Keratinocyte (primary cell): ENCODE data around the gene BASP1. TPM values are rescaled to one million over a fixed set of nuclear protein-coding genes. Genes with fewer than 3 reads are reported as not detected.

Source experiments
- DNase-seq: peaks from one replicate; pipeline ENCODE4 v3.0.0-alpha.2; 2011; ENCODE audit warnings: low read depth, missing footprints, low spot score
- FAIRE-seq: peaks from 2 replicates; lab custom pipeline; 2011; peaks lifted over from hg19 to GRCh38; lab: Jason Lieb, UNC
- H2AFZ ChIP-seq: 2 replicates; pipeline ENCODE4 v1.6.0; 2012; ENCODE audit warnings: low read length, control low read depth, inconsistent platforms; ENCODE audit not compliant: control insufficient read depth
- H3K27ac ChIP-seq: 2 replicates; pipeline ENCODE4 v1.5.1; 2011; ENCODE audit warnings: low read length; ENCODE audit not compliant: control insufficient read depth, insufficient read depth
- H3K27me3 ChIP-seq: 3 replicates; pipeline ENCODE4 v1.6.0; 2011; ENCODE audit warnings: low read length; ENCODE audit not compliant: control insufficient read depth, insufficient read depth; ENCODE audit errors: extremely low read depth
- H3K36me3 ChIP-seq, 2 experiments: 2 replicates in 1 of 2; 3 replicates in 1 of 2; pipeline ENCODE4 v1.5.1; 2011; ENCODE audit warnings: low read length in 2 of 2, mild to moderate bottlenecking in 1 of 2; ENCODE audit not compliant: control insufficient read depth in 2 of 2, insufficient read depth in 2 of 2; ENCODE audit errors: extremely low read depth in 1 of 2
- H3K4me1 ChIP-seq: 3 replicates; pipeline ENCODE4 v1.5.1; 2011; ENCODE audit warnings: low read length; ENCODE audit not compliant: control insufficient read depth, insufficient read depth; ENCODE audit errors: extremely low read depth
- H3K4me2 ChIP-seq: 3 replicates; pipeline ENCODE4 v1.6.0; 2011; ENCODE audit warnings: low read depth, low read length; ENCODE audit not compliant: control insufficient read depth, insufficient read depth; ENCODE audit errors: extremely low read depth
- H3K4me3 ChIP-seq, 3 experiments: fragments of 200-600 bp in 1 of 3; sonication (generic) in 1 of 3; 2 replicates in 2 of 3; 3 replicates in 1 of 3; pipeline ENCODE4 v1.5.1; 2011 to 2016; ENCODE audit warnings: low read length in 3 of 3, mild to moderate bottlenecking in 3 of 3, control low read depth in 2 of 3, inconsistent platforms in 1 of 3, low read depth in 1 of 3, mixed read lengths in 1 of 3, mixed run types in 1 of 3, moderate library complexity in 1 of 3; ENCODE audit not compliant: control insufficient read depth in 2 of 3, insufficient read depth in 2 of 3; ENCODE audit errors: extremely low read depth in 1 of 3
- H3K79me2 ChIP-seq: 2 replicates; pipeline ENCODE4 v1.6.0; 2012; ENCODE audit warnings: low read length; ENCODE audit not compliant: control insufficient read depth, insufficient read depth
- H3K9ac ChIP-seq: 3 replicates; pipeline ENCODE4 v1.6.0; 2011; ENCODE audit warnings: low read length; ENCODE audit not compliant: control insufficient read depth, insufficient read depth; ENCODE audit errors: extremely low read depth
- H3K9me1 ChIP-seq: 3 replicates; pipeline ENCODE4 v1.6.0; 2011; ENCODE audit warnings: low read length; ENCODE audit not compliant: control insufficient read depth, insufficient read depth; ENCODE audit errors: extremely low read depth
- H3K9me3 ChIP-seq: 2 replicates; pipeline ENCODE4 v1.5.1; 2012; ENCODE audit warnings: low read depth, low read length; ENCODE audit not compliant: control insufficient read depth
- H4K20me1 ChIP-seq: 3 replicates; pipeline ENCODE4 v1.6.0; 2011; ENCODE audit warnings: low read length; ENCODE audit not compliant: control insufficient read depth, insufficient read depth; ENCODE audit errors: extremely low read depth
- EZH2 ChIP-seq: IDR thresholded peaks from one replicate; pipeline ENCODE4 v1.6.1; 2012; ENCODE audit warnings: inconsistent platforms, mild to moderate bottlenecking, low read length, moderate library complexity
- dilution Hi-C: fragments of 300-500 bp; cut with MboI; formaldehyde crosslinking; loops from one replicate; pipeline ENCODE4 v1.7.0; 2020; ENCODE audit warnings: low sequenced_read_pairs; ENCODE audit not compliant: extremely low pct_ligation_motif_present
- polyA plus RNA-seq, 5 experiments: library from polyadenylated mRNA; depleted of rRNA in 3 of 5; stranded (reverse) in 3 of 5; stranded (forward) in 1 of 5; unstranded in 1 of 5; fragments of >200 nt; gene quantifications; 1 replicate in 1 of 5; 2 replicates in 3 of 5; 3 replicates in 1 of 5; pipeline versions ENCODE4 v1.2.1 to v1.2.3, GENCODE V29; 2011 to 2012; ENCODE audit warnings: missing spikeins in 2 of 5, low read depth in 1 of 5, low replicate concordance in 1 of 5
- small RNA-seq, 3 experiments: library from RNA; depleted of rRNA; stranded (forward); fragments of <200 nt; gene quantifications; one replicate each; pipeline ENCODE3, GENCODE V24; 2012; ENCODE audit warnings: low read depth in 3 of 3, low replicate concordance in 1 of 3; ENCODE audit not compliant: insufficient read length in 3 of 3
- TF ChIP-seq, protein P1 (sequence below), 3 experiments: IDR thresholded peaks in 1 of 3; conservative IDR thresholded peaks in 1 of 3; optimal IDR thresholded peaks in 1 of 3; 2 replicates in 2 of 3; 3 replicates in 1 of 3; pipeline versions ENCODE3 to v1.5.1; 2011; ENCODE audit warnings: low read length in 3 of 3, mild to moderate bottlenecking in 3 of 3, moderate library complexity in 2 of 3, control low read depth in 1 of 3, inconsistent platforms in 1 of 3; ENCODE audit not compliant: insufficient read depth in 2 of 3; ENCODE audit errors: extremely low read depth in 1 of 3

Gene BASP1
- polyA plus RNA-seq, 1 donor (not counting 4 experiments of a cell fraction or from before 2014, with no cell fraction given) = 127 TPM

DNA sequence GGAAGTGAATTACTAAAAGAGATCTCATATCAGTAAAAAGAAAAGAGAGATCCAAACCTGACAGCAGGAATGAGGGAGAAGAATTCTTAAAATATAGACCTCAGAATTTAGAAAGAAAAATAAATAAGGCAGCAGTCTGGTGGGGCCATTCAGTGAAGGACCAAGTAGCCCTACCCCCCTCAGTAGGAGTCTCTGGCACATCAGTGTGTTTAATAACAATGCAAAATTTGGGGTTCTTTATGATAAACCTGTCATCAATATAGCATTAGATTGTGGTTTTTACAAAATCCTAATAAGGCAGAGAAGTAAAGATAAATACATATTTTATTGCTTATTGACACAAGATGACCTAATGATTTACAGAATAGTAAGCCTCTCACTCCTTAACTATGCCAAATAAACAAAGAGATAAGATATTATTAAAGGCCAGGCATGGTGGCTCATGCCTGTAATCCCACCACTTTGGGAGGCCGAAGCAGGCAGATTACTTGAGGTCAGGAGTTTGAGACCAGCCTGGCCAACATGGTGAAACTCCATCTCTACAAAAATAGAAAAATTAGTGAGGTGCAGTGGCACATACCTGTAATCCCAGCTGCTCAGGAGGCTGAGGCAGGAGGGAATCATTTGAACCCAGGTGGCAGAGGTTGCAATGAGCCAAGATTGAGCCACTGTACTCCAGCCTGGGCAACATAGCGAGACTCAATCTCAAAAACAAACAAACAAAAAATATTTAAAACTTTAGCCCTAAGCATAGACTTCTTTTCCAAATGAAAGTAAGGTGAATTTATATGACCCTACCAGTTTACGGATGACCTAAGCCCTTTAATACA, 108.6 kb downstream of the BASP1 start:
- H3K9me1 ChIP-seq = no peaks in the 10 kb centered on the region
- H3K9me3 ChIP-seq = no peaks in the 10 kb centered on the region
- no peaks in the 10 kb centered on the region for H3K27me3 ChIP-seq
- peaks cover 2% of the 10 kb centered on the region for H3K4me1 ChIP-seq
- H3K4me3 ChIP-seq = no peak overlapping the region
- no peaks in the 10 kb centered on the region for H3K79me2 ChIP-seq
- no peaks in the 10 kb centered on the region for H4K20me1 ChIP-seq
- H3K9ac ChIP-seq = no peak overlapping the region
- no peak overlapping the region for H3K4me2 ChIP-seq
- H3K27ac ChIP-seq = no peak overlapping the region
- FAIRE-seq (no peak), DNase-seq (no peak)
- H3K36me3 ChIP-seq = no peaks in the 10 kb centered on the region
- H2AFZ ChIP-seq = no peak overlapping the region
- dilution Hi-C loops = no loop called here
- TF ChIP-seq, protein P1, sequence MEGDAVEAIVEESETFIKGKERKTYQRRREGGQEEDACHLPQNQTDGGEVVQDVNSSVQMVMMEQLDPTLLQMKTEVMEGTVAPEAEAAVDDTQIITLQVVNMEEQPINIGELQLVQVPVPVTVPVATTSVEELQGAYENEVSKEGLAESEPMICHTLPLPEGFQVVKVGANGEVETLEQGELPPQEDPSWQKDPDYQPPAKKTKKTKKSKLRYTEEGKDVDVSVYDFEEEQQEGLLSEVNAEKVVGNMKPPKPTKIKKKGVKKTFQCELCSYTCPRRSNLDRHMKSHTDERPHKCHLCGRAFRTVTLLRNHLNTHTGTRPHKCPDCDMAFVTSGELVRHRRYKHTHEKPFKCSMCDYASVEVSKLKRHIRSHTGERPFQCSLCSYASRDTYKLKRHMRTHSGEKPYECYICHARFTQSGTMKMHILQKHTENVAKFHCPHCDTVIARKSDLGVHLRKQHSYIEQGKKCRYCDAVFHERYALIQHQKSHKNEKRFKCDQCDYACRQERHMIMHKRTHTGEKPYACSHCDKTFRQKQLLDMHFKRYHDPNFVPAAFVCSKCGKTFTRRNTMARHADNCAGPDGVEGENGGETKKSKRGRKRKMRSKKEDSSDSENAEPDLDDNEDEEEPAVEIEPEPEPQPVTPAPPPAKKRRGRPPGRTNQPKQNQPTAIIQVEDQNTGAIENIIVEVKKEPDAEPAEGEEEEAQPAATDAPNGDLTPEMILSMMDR (optimal IDR thresholded peaks at IDR 0.05 in 1 of 3, IDR thresholded peaks at IDR 0.05 in 1 of 3, conservative IDR thresholded peaks at IDR 0.05 in 1 of 3; ENCODE audit: extremely low read depth in 1 of 3, insufficient read depth in 2 of 3, low read length in 3 of 3) = no peak
- TF ChIP-seq EZH2 = no peak

Small RNA genes lying within 50 kb of the gene (small RNA-seq; reads per million reads assigned to genes)
- gene RNU6-1003P = 0 to 0.25 (median 0) reads per million in 3 experiments
